GM19372 (cell line): ENCODE results near the gene IL15.
"Not testable (repeated sequence)": the region's sequence is repeated elsewhere in the genome, so short reads cannot be mapped to it uniquely, and the experiment has no call there.

Experiments used
- ATAC-seq: cut with Tn5 transposase; IDR thresholded peaks from one replicate; pipeline ENCODE4 v1.9.1; 2021; ENCODE audit warnings: mild to moderate bottlenecking, low read depth, moderate library complexity; ENCODE audit not compliant: unreplicated experiment

The IL15 gene, protein sequence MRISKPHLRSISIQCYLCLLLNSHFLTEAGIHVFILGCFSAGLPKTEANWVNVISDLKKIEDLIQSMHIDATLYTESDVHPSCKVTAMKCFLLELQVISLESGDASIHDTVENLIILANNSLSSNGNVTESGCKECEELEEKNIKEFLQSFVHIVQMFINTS

DNA sequence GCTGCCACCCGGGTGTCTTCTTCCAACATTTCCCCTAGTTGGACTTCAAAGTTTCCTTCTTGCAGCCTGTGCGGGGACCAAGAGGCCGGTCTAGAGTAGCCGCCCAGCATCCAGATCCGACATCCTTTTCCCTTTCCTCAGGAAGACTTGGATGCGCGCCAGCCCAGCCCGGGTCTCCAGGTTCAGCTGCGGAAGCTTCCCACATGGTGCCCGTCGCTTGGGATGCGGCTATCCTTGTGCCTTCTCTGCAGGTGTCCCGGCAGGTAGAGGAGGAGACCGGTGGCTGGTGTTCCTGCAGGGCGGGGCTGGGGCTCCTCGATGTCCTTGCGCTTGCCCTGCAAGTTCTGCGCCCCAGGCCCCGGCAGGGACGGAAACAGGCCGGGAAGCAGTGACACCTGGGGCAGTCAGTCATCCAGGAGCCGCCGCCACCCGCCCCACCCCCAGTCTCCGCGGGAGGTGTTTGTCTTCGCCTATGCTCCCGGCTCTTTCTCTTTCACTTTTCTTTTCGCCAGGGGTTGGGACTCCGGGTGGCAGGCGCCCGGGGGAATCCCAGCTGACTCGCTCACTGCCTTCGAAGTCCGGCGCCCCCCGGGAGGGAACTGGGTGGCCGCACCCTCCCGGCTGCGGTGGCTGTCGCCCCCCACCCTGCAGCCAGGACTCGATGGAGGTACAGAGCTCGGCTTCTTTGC is at the start of gene IL15:
TSS of gene IL15 (plus strand) at position 502 of the 689 bp plus-strand sequence. CDS start 82,882 bp downstream, outside the sequence.
- ATAC-seq, result peak; percentile 53

DNA sequence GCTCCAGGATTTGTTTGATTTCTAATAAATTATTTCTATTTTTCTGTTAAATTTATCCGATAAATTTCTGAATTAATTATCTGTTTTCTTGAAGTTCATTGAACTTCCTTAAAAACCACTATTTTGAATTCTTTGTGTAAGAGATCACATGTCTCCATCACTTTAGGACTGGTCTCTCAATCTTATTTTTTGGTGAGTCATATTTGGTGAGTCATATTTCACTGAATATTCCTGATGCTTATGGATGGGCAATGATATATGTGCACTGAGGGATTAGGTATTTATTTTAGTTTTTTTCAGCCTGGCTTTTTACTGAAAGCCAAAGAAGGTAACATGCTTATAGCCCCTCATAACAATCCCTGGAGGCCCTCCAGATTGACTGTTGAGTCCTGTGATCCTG is 48.5 kb upstream of the IL15 start:
- ATAC-seq, result no peak

GRCh38 chr4:141595531-141595930 is 40.9 kb upstream of the IL15 start:
- ATAC-seq, result no peak

GRCh38 chr4:141599853-141600252 is 36.5 kb upstream of the IL15 start:
- ATAC-seq, result no peak

DNA sequence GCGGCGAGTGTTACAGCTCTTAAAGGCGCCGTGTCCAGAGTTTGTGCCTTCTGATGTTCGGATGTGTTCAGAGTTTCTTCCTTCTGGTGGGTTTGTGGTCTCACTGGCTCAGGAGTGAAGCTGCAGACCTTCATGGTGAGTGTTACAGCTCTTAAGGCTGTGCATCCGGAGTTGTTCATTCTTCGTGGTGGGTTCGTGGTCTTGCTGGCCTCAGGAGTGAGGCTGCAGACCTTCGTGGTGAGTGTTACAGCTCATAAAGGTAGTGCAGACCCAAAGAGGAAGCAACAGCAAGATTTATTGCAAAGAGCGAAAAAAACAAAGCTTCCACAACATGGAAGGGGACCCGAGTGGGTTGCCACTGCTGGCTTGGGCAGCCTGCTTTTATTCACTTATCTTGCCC is 31.7 kb upstream of the IL15 start:
- ATAC-seq, result not testable (repeated sequence)

DNA sequence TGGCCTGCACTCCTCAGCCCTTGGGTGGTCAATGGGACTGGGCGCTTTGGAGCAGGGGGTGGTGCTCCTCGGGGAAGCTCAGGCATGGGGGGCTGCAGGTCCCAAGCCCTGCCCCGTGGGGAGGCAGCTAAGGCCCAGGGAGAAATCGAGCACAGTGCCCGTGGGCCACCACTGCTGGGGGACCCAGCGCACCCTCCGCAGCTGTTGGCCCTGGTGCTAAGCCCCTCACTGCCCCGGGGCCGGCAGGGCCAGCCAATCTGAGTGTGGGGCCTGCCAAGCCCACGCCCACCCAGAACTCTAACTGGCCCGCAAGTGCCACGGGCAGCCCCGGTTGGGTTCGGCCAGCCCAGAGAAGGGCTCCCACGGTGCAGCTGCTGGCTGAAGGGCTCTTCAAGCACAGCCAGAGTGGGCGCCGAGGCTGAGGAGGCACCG is 30.9 kb upstream of the IL15 start:
- no peak for ATAC-seq

- ATAC-seq, result no peak
Observed at GRCh38 chr4:141609243-141609642, 27.1 kb upstream of the IL15 start.

GRCh38 chr4:141610365-141610764 is 26.0 kb upstream of the IL15 start:
- no peak for ATAC-seq

- no peak for ATAC-seq
Observed at GRCh38 chr4:141614878-141615586, 21.4 kb upstream of the IL15 start.

- ATAC-seq, result not testable (repeated sequence)
Observed at GRCh38 chr4:141615587-141615918, 20.8 kb upstream of the IL15 start.

DNA sequence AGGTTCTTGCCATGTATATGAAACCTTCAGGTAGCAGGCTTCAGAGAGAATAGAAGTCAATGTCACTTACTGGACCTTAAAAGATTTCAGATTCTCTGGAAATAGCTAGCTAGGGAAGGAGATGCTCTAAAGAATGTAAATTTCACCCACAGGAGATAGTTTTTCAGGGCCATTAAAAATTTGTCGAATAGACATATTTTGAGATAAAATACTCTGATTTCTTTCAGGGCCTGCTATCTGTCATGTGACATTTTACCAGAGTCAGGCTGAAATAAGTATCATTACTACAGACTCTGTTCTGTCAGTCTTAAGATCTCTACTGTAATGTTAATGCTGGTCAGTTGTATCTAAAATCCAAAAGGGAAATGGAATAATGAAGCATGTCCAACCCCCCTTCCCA is 15.7 kb upstream of the IL15 start:
- no peak for ATAC-seq

- ATAC-seq, result no peak
Observed at GRCh38 chr4:141625023-141625422, 11.4 kb upstream of the IL15 start.

DNA sequence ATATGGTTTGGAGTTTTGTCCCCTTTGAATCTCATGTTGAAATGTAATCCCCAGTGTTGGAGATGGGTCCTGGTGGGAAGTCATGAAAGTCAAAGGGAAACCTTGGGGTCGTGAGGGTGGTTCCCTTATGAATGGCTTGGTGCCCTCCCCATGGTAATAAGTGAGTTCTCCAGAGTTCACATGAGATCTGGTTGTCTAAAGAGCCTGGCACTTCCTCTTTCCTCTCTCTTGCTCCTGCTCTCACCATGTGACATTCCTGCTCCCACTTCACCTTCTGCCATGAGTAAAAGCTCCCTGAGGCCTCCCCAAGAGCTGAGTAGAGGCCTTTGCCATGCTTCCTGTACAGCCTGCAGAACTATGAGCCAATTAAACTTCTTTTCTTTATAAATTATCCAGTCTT is 5.5 kb upstream of the IL15 start:
- no peak for ATAC-seq

- ATAC-seq, result peak; percentile 43
Observed at GRCh38 chr4:141635736-141636081, 674 bp upstream of the IL15 start.

DNA sequence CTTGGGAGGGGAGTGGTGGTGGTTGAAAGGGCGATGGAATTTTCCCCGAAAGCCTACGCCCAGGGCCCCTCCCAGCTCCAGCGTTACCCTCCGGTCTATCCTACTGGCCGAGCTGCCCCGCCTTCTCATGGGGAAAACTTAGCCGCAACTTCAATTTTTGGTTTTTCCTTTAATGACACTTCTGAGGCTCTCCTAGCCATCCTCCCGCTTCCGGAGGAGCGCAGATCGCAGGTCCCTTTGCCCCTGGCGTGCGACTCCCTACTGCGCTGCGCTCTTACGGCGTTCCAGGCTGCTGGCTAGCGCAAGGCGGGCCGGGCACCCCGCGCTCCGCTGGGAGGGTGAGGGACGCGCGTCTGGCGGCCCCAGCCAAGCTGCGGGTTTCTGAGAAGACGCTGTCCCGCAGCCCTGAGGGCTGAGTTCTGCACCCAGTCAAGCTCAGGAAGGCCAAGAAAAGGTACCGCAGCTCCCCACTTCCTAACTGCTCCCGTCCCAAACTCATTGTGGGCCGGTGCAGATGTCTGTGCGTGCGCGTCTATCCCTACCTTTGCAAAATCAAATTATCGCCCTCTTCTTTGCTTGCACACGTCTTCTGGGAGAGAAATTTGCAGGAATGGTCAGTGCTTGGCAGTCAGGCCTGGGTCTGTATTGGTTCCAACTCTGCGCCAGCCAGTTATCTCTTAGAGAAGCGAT is 533 bp downstream of the IL15 start:
- peak; percentile 48 for ATAC-seq

GRCh38 chr4:141637565-141637964 is 1.2 kb downstream of the IL15 start:
- no peak for ATAC-seq

DNA sequence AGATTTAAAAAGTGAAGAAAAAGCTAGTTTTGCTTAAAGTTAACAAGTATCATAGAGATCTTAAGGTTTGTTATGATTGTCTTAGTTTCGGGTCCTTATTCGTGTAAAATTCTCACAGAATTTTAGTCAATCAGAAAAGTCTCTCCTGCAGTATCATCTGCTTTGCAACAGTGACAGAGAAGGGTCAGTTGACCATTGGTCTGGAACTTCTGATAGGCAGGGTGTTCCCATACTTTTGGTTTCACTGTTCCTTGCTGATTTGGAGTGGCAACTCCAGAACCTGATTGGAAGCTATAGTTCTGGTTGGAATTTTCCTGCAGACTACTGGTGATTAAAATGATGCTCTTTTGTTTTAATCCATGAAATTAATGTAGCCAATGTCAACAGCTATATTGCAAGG is 1.8 kb downstream of the IL15 start:
- ATAC-seq, result no peak

DNA sequence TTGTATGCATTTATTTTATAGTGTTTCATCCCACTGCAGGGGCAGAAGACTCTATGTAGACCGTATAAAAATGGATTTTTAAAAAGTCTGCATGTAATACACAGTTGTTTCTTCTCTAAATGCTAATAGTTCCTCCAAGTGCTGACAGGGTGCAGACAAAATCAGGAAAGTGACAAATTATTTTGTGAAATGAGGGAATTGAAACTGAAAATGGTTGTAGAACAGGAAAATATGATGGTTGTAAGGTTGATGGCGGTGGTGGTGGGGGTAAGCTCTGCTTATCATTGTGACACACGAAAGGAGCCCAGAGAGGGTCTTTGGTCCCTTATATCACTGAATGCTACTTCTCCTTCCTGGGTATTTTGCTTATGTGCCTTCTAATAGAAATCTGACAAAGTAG is 4.3 kb downstream of the IL15 start:
- ATAC-seq, result no peak

GRCh38 chr4:141642063-141642462 is 5.7 kb downstream of the IL15 start:
- no peak for ATAC-seq

- ATAC-seq, result no peak
Observed at GRCh38 chr4:141642711-141643110, 6.3 kb downstream of the IL15 start.

GRCh38 chr4:141643557-141643956 is 7.2 kb downstream of the IL15 start:
- no peak for ATAC-seq
